Esophagus mucosa (tissue), 1 donor: ENCODE measurements around the gene KCTD14. TPM values are rescaled to one million over a fixed set of nuclear protein-coding genes. Genes with fewer than 3 reads are reported as not detected.
A peak's percentile ranks its signal among the peaks of the same experiment; 100 is the strongest.
"Not testable (repeated sequence)": the region's sequence is repeated elsewhere in the genome, so short reads cannot be mapped to it uniquely, and the experiment has no call there.

Source experiments
- ATAC-seq: fragments of 200-7000 bp; cut with Tn5 transposase; one replicate; pipeline ENCODE4 v1.9.1; 2020
- total RNA-seq: library from RNA; stranded (reverse); gene quantifications from one replicate; pipeline ENCODE4 v1.2.4, GENCODE V29; 2023
- donor health status: DM: yes; HTN: yes; CAD: no.

KCTD14 gene, protein sequence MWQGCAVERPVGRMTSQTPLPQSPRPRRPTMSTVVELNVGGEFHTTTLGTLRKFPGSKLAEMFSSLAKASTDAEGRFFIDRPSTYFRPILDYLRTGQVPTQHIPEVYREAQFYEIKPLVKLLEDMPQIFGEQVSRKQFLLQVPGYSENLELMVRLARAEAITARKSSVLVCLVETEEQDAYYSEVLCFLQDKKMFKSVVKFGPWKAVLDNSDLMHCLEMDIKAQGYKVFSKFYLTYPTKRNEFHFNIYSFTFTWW
- total RNA-seq, result 2.3 TPM

GRCh38 chr11:78022397-78023396 lies at the start of gene KCTD14:
Gene KCTD14 (minus strand): TSS chr11:78023276. CDS start chr11:78023249, 27 bp downstream.
- peak; percentile 64 for ATAC-seq

- no peak for ATAC-seq
Observed at GRCh38 chr11:78072455-78072854, 49.4 kb upstream of the KCTD14 start.

DNA sequence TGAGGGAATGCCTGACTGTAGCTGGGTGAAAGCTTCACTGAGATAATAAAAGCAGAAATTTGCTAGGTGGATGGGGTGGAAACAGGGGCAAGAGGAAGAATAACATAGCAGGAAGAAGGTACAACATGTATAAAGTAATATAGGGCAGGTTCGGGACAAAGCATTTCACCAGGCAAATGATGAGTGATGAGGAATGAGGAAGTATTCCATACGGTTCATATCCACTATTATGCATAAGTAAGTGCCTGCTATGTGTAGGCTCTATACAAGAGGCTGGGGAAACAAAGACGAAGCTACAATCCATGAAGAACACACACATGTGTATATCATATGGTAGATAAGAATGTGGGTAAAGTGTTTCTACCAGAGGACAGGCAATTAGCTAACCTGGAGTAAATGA lies 48.6 kb upstream of the KCTD14 start:
- no peak for ATAC-seq

DNA sequence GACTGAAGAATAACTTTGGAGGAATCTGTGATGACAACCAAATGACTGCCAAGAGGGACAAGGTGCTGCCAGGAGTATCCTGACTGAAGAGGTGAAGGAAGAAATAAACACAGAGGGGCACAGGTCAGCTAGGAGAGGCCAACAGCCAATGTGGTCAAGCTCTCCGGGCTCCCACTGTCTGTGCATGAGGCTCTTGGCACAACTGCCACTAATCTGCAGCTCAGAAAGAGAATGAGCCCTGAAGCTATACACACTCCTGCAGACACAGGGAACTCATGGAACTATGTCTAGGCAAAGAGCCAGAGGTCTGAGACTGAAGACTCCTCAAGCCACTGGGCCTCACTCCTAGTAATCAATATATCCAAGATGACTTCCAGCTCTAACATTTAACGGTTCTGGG lies 47.5 kb upstream of the KCTD14 start:
- no peak for ATAC-seq

GRCh38 chr11:78069465-78069864 lies 46.4 kb upstream of the KCTD14 start:
- no peak for ATAC-seq

DNA sequence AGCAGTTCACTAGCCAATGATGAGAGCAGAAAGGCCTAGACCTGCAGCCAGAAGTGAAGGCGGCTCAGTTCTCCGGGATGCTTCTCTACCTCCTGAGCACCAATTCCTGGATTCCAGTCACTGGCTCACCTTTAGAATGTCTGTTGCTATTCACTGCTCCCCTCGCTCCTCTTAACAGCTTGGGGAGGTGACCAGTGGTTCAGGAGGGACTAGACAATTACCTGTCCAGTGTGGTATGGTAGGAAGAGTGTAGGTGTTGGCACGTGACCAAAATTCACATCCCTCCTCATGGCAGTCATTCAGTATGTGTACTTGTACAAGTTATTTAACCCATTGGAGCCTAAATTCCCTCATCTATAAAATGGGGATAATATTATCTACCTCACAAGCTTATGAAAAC lies 44.6 kb upstream of the KCTD14 start:
- peak; percentile 13 for ATAC-seq

DNA sequence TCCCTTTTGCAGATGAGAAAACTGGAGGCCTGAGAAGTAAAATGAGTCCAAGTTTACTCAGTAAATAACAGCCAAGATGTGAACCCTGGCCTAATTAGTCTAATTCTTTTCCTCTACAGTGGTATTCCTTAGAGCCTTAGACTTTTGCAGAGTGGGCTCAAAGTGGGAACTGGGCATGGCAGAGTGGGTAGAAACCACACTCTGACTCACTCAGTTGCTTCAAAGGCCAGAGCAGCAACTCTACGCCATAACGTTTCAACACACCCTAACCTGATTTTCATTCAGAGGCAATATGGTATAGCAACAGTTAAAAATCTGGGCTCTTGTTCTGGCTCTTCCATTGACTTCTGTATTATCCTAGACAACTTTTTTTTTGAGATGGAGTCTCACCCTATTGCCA lies 43.4 kb upstream of the KCTD14 start:
- ATAC-seq, result no peak

GRCh38 chr11:78065203-78065602 lies 42.1 kb upstream of the KCTD14 start:
- no peak for ATAC-seq

DNA sequence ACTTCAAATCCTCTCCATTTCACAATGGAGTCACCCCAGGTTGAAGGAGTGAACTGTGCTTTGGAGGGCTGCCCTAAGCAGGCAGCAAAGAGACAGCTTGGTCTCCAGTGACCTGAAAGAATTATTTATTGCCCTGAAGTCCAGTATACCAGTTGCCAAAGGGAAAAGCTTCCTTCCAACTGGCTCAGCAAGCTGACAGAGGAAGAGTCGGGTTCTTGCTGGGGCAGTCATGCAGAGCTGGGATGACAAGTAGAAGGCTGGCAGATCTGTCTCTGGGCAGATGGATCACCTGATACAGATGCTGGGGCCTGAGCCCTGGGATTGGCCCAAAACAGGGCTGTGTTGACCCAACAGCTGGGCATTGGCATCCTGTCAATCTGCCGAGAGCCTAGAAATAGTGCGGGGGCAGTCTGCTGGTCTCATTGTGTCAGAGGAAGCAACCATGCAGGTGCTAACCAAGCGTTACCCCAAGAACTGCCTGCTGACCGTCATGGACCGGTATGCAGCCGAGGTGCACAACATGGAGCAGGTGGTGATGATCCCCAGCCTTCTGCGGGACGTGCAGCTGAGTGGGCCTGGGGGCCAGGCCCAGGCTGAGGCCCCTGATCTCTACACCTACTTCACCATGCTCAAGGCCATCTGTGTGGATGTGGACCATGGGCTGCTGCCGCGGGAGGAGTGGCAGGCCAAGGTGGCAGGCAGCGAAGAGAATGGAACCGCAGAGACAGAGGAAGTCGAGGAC lies 40.5 kb upstream of the KCTD14 start, which contains the start of gene THRSP:
Gene THRSP, plus strand, starts transcription at position 422 of the 742 bp plus-strand sequence. Its CDS starts 21 bp downstream, at position 443.
- peak; percentile 17 for ATAC-seq

DNA sequence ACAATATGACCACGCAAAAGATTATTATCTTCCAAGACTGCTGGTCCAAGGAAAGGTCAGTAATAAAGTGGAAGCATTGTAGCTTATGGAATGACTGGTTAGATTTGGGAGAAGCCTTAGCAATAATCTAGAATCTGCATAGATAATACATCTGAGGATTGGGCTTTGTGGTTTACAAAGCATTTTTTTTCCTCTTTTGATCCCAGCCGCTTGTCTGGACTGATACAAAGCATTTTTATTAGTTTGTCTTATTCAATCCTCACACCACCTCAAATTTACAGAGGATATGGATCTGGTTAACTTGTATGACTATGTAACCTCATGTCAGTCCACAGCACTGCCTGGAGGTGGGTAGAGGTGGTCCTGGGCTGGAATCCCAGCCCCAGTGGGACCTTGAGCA lies 39.6 kb upstream of the KCTD14 start:
- ATAC-seq, result no peak

GRCh38 chr11:78061921-78062311 lies 38.8 kb upstream of the KCTD14 start:
- ATAC-seq, result peak; percentile 22

DNA sequence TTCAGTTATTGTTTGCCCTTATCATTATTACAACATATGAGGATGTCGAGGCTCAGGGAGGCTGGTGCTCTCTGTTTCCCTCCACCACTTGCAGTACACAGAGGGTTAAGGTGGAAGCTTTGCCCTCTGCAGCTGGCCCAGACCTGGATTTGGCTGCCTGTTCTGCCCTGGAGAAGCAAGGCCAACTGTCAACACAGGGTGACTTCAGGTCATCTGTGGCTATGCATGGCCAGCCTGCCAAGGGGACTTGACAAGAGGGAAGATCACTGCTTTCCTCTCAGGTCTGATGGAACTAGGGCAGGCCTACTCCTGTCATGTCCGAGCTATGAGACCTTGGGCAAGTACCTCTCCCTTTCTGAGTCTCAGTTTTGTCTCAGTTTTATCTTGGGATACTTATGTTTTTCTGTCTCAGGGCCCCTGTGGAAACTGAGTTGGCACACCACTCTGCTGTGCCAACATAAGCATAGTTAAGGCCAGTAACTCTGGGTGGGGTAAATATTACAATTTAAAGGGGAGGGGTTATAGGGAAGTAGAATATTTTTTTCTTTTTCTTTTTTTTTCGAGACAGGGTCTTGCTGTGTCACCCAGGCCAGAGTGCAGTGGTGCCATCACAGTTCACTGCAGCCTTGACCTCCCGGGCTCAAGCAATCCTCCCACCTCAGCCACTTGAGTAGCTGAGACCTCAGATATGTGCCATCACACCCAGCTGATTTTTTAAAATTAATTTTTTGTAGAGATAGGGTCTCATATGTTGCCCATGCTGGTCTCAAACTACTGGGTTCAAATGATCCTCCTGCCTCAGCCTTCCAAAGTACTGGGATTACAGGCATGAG lies 38.2 kb upstream of the KCTD14 start:
- ATAC-seq, result no peak

- ATAC-seq, result no peak
Observed at GRCh38 chr11:78060533-78060932, 37.5 kb upstream of the KCTD14 start.

- not testable (repeated sequence) for ATAC-seq
Observed at GRCh38 chr11:78059749-78060328, 36.8 kb upstream of the KCTD14 start.

- peak; percentile 29 for ATAC-seq
Observed at GRCh38 chr11:78057462-78058055, 34.5 kb upstream of the KCTD14 start.

GRCh38 chr11:78056093-78056492 lies 33.0 kb upstream of the KCTD14 start:
- ATAC-seq, result no peak

GRCh38 chr11:78054971-78055370 lies 31.9 kb upstream of the KCTD14 start:
- ATAC-seq, result no peak

DNA sequence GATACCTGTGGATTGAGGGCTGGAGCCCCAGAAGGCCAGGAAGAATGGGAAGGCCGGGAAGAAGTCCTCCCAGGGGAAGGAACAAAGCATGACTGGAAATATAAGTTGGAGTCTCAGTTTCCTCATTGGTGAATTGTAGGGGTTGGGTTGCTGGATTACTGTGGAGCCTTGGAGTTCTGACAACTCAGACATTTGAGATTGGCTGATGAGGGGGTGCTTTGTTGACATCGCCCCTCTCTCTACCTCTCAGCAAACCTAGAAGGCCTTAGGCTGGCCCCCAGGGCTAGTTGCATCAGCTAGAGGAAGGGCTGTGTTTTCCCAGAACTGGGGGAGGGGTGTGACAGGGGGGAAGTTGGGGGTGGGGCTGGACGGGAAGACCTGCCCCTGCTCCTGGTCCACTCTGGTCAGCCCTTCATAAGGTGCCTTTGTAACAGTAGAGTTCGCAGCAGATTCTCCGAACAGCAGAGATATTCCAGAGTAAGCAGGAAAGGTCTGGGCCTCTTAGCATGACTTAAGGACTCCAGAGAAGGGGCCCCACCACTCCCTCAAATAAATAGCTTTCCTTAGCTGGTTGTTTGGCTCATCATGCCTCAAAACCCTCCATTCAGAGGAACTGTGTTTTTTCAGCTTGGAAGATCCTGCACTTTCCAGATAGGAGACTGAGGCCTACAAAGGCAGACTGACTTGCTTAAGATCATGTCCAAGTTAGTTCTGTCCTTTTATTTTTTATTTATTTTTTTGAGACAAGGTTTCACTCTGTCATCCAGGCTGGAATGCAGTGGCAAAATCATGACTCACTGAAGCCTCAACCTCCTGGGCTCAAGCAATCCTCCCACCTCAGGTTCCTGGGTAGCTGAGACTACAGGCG lies 28.1 kb upstream of the KCTD14 start:
- ATAC-seq, result no peak

- ATAC-seq, result no peak
Observed at GRCh38 chr11:78049348-78049747, 26.3 kb upstream of the KCTD14 start.

DNA sequence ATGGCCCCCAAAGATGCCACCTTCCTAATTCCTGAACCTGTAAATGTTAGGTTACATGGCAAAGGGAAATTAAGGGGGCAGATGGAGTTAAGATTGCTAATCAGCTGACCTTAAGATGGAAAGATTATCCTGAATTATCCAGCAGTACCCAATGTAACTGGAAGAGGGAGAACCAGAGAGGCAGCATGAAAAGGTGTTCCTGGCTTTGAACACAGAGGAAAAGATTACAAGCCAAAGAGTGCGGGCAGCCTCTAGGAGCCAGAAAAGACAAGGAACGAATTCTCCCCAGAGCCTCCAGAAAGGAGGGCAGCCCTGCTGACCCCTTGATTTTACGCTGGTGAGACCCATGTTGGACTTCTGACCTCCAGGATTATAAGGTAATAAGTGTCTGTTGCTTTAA lies 25.5 kb upstream of the KCTD14 start:
- ATAC-seq, result no peak
